NCI-H1092 treated with DMSO at 0.1 percent for 48 hours (cell line): ENCODE measurements around the gene BCL11B.
A peak's percentile ranks its signal among the peaks of the same experiment; 100 is the strongest.

Experiments
- DNase-seq: peaks from one replicate; lab custom pipeline; 2025; lab: John Stamatoyannopoulos, UW

The BCL11B gene

DNA sequence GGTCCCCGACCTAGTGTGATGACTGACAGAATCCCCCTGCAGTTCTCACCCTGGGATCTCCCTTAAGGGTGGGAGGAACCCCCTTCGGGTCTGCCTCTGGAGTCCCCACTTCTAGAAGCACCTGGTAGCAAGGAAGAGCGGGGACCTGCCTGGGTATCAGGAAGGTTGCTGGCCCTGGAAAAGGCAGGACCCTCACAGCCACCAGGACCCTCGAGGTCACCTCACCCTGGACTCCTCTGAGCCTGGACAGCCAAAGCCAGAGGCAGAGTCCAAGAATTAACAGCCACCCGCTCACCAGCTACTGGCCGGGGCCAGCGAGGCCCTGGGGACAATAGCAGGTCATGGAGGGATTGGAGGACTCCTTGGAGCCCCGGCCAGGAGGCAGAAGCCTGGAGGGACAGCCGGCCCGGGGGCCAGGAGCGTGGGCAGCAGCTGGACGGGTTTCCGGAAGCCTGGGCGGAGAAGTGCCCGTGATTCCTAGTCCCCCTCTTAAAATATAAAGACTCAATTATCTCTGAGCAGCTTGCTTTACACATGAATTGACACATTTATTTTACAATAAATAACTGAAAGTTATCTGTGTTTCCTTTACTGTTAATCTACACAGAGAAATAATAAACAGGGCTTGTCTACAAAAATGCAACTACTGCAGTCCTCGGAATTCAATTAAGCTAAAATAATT is 17.5 kb downstream of the BCL11B start:
- no peak for DNase-seq

DNA sequence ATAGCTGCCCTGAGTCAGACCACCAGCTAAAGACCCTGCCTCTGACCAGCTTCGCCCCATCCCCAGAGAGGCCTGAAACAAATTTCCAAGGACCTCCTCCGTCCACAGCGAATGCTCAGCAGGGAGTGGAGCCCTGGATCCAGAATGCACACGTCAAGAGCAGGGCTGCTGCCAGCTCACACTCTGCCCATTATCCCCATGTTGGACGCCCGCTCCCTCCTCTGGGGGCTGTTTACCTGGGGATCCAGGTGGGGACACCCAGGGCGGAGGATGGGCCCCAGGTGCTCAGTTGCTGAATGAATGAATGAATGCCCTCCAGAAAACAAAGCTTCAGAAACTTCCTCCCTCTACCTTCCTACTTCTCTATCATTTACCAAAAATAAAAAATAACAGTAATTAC is 18.1 kb downstream of the BCL11B start:
- no peak for DNase-seq

- peak; percentile 23 for DNase-seq
These were observed 18.8 kb downstream of the BCL11B start for GRCh38 chr14:99252940-99253868.

GRCh38 chr14:99252443-99252939 is 19.5 kb downstream of the BCL11B start:
- no peak for DNase-seq

GRCh38 chr14:99251721-99252120 is 20.3 kb downstream of the BCL11B start:
- no peak for DNase-seq

- DNase-seq: no peak
These were observed 21.3 kb downstream of the BCL11B start for GRCh38 chr14:99250636-99251208.

- no peak for DNase-seq
These were observed 22.6 kb downstream of the BCL11B start for GRCh38 chr14:99249389-99249788.

GRCh38 chr14:99248761-99249171 is 23.2 kb downstream of the BCL11B start:
- no peak for DNase-seq

DNA sequence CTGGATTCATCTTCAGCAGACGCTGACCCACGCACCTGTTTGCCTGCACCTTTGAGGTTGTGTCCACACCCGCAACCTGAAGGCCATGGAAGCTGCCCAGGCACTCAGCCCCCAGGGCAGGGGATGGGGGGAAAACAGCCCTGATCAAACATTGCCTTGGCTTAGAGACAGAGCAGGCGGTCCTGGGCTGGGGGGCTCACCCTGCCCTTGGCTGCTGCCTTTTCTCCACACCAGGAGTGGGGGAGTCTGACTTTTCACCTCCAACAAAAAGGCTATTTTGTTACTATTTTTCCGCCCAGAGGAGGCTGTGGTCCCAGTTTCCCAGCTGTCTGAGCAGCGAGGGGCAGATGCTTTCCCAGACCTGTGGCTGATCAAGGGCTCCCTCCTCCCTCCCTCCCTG is 24.2 kb downstream of the BCL11B start:
- DNase-seq: no peak

GRCh38 chr14:99247101-99247729 is 24.8 kb downstream of the BCL11B start:
- DNase-seq: no peak

GRCh38 chr14:99246536-99247097 is 25.4 kb downstream of the BCL11B start:
- no peak for DNase-seq

GRCh38 chr14:99245564-99246511 is 26.2 kb downstream of the BCL11B start:
- no peak for DNase-seq

DNA sequence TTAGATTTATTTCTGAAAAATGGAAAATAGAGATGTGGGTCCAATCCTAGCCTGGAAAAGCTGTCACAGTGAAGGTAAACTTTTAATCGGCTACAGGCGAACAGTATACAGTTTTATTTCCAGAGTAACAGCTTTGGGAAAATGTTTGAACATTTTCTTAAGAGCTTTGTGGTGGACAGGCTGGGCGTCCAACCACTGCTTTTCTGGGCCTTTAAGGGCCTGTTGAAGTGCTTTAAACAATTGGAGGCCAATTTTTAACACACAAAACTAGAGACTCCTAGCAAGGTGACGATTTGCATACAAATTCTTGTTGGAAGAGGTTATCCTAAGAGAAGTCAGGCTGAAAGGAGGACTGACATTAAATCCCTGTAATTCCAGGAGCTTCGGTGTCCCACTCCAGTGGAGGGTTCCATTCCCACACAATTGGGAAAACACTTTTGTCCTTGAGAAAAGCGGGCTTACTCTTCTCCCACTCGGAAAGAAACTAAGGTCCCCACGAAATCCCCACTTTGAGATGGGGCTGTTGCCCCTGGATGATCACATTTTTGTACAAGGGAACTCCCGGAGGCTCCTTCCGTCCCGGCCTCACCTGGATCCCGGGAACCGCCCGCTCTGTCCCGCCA is 26.9 kb downstream of the BCL11B start:
- no peak for DNase-seq

DNA sequence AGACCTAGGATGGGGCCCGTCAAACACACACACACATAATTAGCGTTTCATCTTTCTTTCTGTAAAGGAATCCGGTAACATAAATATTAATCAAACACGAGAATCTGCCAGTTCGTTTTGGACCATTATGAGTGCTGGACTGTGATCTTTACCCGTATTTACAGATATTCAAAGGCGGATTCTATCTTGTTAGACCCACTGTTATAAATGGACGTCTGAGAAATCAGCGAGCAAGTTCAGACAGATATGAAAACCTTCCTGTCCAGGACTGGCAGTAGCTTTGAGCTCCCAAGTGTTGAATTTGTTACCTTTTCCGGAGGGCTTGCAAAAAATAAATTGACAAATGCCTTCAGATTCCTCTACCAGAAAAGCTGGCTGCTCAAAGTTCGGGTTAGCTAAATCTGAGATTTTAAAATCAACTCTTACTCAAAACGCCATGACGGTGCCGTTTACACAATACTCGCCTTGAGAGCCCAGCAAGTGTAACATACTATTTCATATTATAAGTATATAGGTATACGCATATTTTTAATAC is 27.6 kb downstream of the BCL11B start:
- no peak for DNase-seq

DNA sequence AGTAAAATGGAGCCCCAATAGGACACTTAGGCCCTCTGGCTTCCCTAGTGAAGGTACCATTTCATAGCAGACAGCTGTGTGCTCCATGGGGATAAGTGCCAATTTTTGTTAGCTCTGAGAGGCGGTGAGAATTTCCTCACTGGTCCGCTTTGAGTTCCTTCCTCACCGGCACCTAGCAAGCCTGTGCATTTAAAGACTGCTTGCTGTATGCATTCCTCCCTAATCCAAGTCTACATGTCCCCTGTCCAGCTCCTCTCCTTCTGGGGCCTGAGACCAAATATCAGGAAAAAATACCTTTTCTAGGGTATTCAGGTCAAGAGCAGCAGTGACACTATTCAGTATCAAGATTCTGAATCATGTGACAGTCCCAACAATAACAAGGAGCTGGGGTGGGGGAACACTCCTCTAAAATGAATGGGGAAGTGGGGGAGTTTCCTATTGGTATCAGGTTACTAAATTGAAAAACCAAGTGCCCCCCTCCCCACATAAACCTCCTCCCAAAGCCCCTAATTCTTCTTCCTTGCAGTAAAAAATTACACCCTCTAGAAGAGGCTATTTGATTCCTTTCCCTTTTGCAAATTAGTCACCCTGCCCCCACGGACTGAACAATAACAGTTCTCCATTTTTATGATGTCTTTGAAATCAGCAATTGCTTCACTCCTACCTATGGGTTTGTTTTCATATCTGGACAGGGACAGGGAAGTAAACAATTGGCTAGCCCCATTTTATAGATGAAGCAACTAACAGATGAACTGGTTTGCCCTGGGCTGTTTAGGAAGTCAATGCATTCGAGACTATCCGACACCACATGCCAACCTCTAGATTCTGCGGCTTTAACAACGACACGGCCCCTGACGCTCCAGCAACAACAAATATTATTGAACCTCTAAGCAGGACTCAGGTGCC is 28.9 kb downstream of the BCL11B start:
- peak; percentile 5 for DNase-seq

DNA sequence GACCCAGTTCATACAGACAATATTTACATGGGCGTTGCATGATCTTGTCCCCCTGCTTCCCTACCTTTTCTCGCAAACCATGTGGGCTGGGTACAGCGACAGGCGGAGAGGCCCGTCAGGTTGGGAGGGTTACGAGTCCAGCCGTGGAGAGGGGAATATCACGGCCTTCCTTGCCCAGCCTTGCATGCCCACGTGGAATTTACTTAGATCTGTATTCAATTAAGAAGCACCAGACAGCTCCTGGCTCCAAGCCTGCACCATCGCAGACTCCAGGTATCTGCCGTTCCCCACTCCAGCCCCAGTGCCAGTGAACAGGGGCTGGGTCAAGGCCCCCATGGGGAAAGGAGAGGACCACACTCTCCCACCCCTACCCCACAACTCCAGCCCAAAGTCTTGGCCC is 29.8 kb downstream of the BCL11B start:
- no peak for DNase-seq

DNA sequence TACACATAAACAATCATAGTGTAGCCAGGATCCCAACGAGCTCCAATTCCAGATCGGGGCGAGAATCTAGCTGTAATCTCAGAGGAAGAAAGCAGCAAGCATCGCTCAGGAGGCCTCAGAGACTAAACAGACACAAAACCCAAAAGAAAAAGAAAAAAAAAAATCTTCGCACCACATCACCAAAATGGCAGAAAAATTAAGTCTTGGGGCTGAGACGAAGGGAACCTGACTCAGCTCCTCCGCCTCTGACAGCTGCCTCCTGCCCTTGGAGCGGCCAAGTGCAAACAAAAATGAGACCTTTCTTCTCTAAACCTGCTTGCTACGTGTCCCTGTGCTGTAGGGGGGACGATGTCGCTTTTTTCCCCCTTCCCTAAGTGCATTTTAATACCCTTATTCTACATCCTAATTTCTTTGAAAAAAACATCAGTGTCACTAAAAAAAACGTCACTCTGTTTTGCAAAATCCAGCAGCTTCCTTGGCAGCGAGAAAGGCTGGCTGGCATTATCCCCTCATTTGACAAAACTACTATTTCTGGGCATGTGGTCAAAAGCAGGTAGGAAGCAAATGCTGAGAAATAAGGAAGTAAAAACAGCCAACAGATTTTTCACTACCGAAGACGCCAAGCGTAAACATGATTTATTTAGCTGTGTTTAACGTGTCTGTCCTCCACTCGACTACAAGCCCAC is 30.5 kb downstream of the BCL11B start:
- DNase-seq: peak; percentile 52

- no peak for DNase-seq
These were observed 31.2 kb downstream of the BCL11B start for GRCh38 chr14:99240627-99241324.
